ENCODE measurements around the gene MRNIP.

Gene MRNIP

GRCh38 chr5:179820127-179820482, 38.5 kb downstream of the MRNIP start:
- DNase-seq = peak; percentile 67

- DNase-seq = peak; percentile 96
These were observed 39.1 kb downstream of the MRNIP start for GRCh38 chr5:179819296-179820126.

GRCh38 chr5:179818746-179819295, 39.8 kb downstream of the MRNIP start:
- peak; percentile 93 for DNase-seq

- peak; percentile 43 for DNase-seq
These were observed 40.5 kb downstream of the MRNIP start for GRCh38 chr5:179817890-179818745.

- no peak for DNase-seq
These were observed 41.2 kb downstream of the MRNIP start for GRCh38 chr5:179817470-179817840.

- no peak for DNase-seq
These were observed 41.7 kb downstream of the MRNIP start for GRCh38 chr5:179816796-179817469.

GRCh38 chr5:179816401-179816795, 42.2 kb downstream of the MRNIP start:
- DNase-seq = no peak

- no peak for DNase-seq
These were observed 42.9 kb downstream of the MRNIP start for GRCh38 chr5:179815491-179816249.

- DNase-seq = no peak
These were observed 44.5 kb downstream of the MRNIP start for GRCh38 chr5:179814090-179814489.

- DNase-seq = no peak
These were observed 45.5 kb downstream of the MRNIP start for GRCh38 chr5:179812997-179813607.

GRCh38 chr5:179812135-179812825, 46.3 kb downstream of the MRNIP start:
- no peak for DNase-seq

GRCh38 chr5:179806250-179807048, 52.2 kb downstream of the MRNIP start, which contains the start of gene MGAT4B:
MGAT4B (minus strand) TSS chr5:179806866; CDS start chr5:179806583, 283 bp downstream.
- DNase-seq = peak; percentile 88

GRCh38 chr5:179805529-179806249, 52.9 kb downstream of the MRNIP start:
- DNase-seq = peak; percentile 61

GRCh38 chr5:179805070-179805528, 53.5 kb downstream of the MRNIP start:
- peak; percentile 44 for DNase-seq

- DNase-seq = peak; percentile 46
These were observed 54.1 kb downstream of the MRNIP start for GRCh38 chr5:179804555-179804947.

GRCh38 chr5:179803651-179804554, 54.7 kb downstream of the MRNIP start:
- peak; percentile 92 for DNase-seq

- peak; percentile 97 for DNase-seq
These were observed 55.6 kb downstream of the MRNIP start for GRCh38 chr5:179802950-179803562.
